SK-N-SH (cell line): Measurements from ENCODE around the gene PLEKHM2.

Experiments
- NRF1 ChIP-seq: IDR thresholded peaks from 2 replicates; pipeline ENCODE4 v1.6.1; 2012; ENCODE audit warnings: low read depth, mild to moderate bottlenecking, low read length
- POLR2AphosphoS5 ChIP-seq: IDR thresholded peaks from 2 replicates; pipeline ENCODE4 v1.6.1; 2012; ENCODE audit warnings: low read depth, low read length
- SMC3 ChIP-seq: IDR thresholded peaks from 2 replicates; pipeline ENCODE4 v1.6.1; 2012; ENCODE audit warnings: low read depth, low read length, improper control_type of control experiment
- TF ChIP-seq, protein P1 (sequence below): fragments of 200-600 bp; sonication (generic); IDR thresholded peaks from 2 replicates; pipeline ENCODE4 v1.6.1; 2017; ENCODE audit warnings: antibody characterized with exemption, mild to moderate bottlenecking, moderate library complexity
- TF ChIP-seq, protein P2 (sequence below): IDR thresholded peaks from 2 replicates; pipeline ENCODE4 v1.6.1; 2012; ENCODE audit warnings: mild to moderate bottlenecking, low read depth, low read length, moderate library complexity
- TF ChIP-seq, protein P3 (sequence below): IDR thresholded peaks from 2 replicates; pipeline ENCODE4 v1.4.0; 2012; ENCODE audit warnings: low read depth

DNA sequence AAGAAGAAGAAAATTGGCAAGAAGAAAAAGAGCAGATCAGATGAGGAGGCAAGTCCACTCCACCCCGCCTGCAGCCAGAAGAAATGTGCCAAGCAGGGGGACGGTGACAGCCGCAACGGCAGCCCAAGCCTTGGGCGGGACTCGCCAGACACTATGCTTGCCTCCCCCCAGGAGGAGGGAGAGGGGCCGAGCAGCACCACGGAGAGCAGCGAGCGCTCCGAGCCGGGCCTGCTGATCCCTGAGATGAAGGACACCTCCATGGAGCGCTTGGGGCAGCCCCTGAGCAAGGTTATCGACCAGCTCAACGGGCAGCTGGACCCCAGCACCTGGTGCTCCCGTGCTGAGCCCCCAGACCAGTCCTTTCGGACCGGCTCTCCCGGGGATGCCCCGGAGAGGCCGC is 42.9 kb downstream of the PLEKHM2 start:
- no peak for TF ChIP-seq SMC3
- TF ChIP-seq NRF1 = no peak
- TF ChIP-seq, protein P1, sequence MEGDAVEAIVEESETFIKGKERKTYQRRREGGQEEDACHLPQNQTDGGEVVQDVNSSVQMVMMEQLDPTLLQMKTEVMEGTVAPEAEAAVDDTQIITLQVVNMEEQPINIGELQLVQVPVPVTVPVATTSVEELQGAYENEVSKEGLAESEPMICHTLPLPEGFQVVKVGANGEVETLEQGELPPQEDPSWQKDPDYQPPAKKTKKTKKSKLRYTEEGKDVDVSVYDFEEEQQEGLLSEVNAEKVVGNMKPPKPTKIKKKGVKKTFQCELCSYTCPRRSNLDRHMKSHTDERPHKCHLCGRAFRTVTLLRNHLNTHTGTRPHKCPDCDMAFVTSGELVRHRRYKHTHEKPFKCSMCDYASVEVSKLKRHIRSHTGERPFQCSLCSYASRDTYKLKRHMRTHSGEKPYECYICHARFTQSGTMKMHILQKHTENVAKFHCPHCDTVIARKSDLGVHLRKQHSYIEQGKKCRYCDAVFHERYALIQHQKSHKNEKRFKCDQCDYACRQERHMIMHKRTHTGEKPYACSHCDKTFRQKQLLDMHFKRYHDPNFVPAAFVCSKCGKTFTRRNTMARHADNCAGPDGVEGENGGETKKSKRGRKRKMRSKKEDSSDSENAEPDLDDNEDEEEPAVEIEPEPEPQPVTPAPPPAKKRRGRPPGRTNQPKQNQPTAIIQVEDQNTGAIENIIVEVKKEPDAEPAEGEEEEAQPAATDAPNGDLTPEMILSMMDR = no peak
- no peak for TF ChIP-seq POLR2AphosphoS5
- TF ChIP-seq, protein P2, sequence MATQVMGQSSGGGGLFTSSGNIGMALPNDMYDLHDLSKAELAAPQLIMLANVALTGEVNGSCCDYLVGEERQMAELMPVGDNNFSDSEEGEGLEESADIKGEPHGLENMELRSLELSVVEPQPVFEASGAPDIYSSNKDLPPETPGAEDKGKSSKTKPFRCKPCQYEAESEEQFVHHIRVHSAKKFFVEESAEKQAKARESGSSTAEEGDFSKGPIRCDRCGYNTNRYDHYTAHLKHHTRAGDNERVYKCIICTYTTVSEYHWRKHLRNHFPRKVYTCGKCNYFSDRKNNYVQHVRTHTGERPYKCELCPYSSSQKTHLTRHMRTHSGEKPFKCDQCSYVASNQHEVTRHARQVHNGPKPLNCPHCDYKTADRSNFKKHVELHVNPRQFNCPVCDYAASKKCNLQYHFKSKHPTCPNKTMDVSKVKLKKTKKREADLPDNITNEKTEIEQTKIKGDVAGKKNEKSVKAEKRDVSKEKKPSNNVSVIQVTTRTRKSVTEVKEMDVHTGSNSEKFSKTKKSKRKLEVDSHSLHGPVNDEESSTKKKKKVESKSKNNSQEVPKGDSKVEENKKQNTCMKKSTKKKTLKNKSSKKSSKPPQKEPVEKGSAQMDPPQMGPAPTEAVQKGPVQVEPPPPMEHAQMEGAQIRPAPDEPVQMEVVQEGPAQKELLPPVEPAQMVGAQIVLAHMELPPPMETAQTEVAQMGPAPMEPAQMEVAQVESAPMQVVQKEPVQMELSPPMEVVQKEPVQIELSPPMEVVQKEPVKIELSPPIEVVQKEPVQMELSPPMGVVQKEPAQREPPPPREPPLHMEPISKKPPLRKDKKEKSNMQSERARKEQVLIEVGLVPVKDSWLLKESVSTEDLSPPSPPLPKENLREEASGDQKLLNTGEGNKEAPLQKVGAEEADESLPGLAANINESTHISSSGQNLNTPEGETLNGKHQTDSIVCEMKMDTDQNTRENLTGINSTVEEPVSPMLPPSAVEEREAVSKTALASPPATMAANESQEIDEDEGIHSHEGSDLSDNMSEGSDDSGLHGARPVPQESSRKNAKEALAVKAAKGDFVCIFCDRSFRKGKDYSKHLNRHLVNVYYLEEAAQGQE = peak; percentile 67
- TF ChIP-seq, protein P3, sequence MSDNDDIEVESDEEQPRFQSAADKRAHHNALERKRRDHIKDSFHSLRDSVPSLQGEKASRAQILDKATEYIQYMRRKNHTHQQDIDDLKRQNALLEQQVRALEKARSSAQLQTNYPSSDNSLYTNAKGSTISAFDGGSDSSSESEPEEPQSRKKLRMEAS = no peak
